GM19468 (cell line): ENCODE results near the gene SLC12A7.
"Not testable (repeated sequence)": the region's sequence is repeated elsewhere in the genome, so short reads cannot be mapped to it uniquely, and the experiment has no call there.

ENCODE experiments used
- ATAC-seq: cut with Tn5 transposase; IDR thresholded peaks from one replicate; pipeline ENCODE4 v1.9.1; 2021; ENCODE audit warnings: mild to moderate bottlenecking, moderate library complexity, moderate number of reproducible peaks; ENCODE audit not compliant: unreplicated experiment; ENCODE audit errors: extremely low read depth

Gene SLC12A7

DNA sequence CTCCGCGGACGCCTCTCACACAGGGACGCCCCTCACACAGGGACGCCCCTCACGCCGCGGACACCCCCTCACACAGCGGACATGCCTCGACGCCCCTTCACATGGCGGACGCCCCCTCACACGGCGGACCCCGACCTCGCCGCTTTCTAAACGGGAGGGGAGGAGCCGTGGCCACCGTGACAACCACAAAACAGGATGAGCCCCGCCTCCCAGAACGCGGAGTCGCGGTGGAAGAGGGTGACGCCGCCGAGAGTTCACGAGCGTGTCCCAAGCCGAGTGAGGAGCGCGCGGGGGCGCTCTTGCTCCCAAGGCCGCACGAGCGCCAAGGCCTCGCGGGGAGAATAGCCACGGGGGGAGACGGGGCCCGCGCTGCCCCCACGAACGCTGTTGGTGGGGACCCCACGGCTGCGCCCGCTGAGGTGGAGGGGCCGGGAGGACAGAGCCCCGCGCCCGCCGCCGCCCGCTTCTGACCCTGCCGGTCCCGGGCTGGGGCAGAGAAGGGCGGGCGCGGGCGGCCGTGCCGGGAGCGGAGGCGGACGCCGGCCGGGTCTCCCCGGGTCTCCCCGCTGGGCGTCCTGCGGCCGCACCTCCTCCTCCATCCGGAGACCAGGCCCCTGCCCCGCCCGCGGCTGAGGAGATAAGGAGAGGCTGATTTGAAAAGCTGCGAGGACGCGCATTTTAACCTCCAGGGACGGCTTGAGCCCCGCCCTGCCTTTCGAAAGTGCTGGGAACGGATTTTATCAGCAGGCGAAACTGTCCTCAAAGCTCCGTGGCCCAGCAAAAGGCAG, 107.2 kb downstream of the SLC12A7 start:
- ATAC-seq = no peak

DNA sequence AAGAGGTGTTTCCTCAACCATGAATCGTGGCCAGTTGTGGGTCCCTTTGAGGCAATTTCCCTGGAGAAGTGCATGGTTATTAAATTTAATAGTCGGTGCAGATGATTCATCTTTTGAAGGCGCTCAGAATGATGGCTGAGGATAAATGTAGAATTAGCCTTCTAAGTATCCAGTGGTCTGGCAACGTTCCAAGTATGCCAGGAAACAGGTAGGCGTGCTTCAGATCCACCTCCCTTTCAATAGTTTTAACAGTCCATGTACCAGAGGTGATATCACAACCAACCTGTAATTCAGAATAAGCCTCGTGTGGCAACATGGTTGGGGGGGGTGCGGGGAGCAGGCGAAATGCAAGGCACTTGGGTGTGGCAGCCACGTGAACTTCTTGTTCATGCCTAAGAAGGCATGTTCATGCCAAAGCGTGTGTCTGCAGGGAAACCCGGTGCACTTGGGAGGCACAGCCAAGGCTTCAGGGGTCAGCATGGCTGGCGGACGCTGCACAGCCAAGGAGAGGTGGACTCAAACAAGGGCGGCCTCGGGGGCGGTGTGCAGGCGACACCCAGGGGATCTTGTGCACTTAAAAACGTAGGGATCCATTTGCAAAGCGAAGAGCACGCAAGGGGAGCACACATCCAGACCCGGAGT, 108.4 kb downstream of the SLC12A7 start:
- ATAC-seq = no peak

DNA sequence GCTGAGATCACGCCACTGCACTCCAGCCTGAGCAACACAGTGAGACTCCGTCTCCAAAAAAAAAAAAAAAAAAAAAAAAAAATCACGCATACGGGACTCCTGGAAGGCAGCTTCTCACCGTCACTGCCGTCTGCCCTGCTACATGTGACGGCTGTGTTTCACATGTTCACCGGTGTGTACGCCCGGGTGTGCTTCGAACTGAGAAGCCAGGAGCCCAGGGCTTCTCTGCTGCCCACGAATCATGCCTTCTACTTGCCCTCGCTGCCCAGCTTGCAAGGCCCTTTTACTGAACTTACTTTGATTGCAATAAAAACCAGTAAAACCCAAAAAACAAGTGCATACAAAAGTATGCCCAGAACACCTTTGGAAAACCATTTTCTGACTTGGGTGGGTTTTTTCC, 109.0 kb downstream of the SLC12A7 start:
- no peak for ATAC-seq

DNA sequence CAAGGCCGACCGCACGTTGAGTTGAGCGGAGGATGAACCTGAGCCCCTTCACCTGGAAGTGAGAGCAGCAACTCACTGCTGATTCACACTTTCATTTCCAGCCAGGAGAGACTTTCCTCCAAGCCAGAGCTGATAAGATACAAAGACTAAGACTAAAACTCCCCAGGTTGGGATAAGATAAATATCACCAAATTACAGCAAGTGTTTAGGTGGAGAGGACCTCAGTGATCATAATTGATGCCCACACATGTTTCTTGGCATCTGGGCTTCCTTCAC, 109.7 kb downstream of the SLC12A7 start:
- no peak for ATAC-seq

DNA sequence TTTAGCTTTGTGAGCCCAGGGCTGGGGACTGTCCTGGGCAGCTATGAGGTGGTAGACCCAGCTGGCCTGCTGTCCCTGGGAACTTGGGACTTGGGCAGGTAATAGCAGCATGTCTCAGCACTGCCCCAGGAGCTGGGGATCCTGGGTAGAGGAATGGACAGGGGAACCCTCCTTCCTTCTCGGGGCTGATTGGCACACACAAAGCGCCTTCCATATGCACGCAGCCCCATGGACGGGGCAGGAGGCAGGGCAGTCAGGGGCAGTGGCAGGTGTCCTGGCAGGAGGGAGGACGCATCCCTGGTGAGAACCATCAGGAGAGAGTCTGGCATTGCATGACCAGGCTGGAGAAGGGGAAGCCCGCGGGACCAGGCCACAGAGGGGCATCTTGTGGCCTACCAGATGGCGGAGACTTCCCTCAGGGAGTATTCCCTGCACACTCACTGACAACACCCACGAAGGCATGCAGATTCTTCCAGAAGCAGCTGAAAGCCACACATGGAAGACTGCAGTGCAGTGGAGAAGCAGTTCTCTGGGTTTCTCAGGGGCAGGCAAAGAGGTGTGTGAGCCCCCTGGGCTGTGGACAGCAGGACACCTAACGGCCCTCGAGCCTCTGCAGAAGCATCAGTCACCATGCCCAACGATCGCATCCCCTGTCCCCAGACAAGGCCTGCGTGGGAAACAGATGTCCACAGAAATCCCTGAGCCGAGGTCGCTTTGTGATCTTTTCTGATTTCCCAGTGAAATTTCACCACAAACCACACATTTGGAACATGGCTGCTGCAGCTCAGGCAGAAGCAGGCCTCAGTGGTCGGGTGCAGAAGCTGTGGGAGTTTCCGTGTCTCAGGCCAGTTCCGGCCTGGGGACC, 110.2 kb downstream of the SLC12A7 start:
- ATAC-seq = no peak

DNA sequence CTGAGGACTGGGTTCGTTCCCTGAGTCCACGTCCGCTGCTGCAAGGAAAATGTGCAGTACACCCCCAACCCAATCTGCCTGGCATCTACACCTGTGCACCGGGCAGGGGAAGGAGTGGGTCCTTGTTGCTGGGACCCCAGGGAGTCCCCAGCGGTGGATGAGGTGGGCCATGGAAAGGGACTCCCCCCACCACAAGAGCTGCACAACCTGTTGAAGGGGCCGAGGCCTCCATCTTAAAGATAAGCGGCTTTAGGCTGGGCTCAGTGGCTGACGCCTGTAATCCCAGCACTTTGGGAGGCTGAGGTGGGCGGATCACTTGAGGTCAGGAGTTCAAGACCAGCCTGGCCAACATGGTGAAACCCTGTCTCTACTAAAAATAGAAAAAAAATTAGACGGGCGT, 111.0 kb downstream of the SLC12A7 start:
- ATAC-seq = not testable (repeated sequence)
